ENCODE data around the gene CCDC40.

Gene CCDC40

GRCh38 chr17:80097127-80097621, 60.7 kb downstream of the CCDC40 start:
- TF ChIP-seq MAX (IDR thresholded peaks at IDR 0.05) = no peak
- no peak for TF ChIP-seq CREB1 (IDR thresholded peaks at IDR 0.05; ENCODE audit: low read depth)
- TF ChIP-seq CEBPB (IDR thresholded peaks at IDR 0.05) = no peak
- no peak for TF ChIP-seq EP300 (IDR thresholded peaks at IDR 0.05; ENCODE audit: borderline replicate concordance)
- TF ChIP-seq FOXM1 (IDR thresholded peaks at IDR 0.05; ENCODE audit: borderline replicate concordance, low read depth) = no peak
- no peak for TF ChIP-seq NFIC (IDR thresholded peaks at IDR 0.05)
- no peak for TF ChIP-seq USF1 (IDR thresholded peaks at IDR 0.05)
- TF ChIP-seq YY1 (IDR thresholded peaks at IDR 0.05; ENCODE audit: low read depth) = no peak
- no peak for TF ChIP-seq TEAD4 (IDR thresholded peaks at IDR 0.05)
- no peak for TF ChIP-seq RAD21 (IDR thresholded peaks at IDR 0.05; ENCODE audit: low read depth)
- TF ChIP-seq REST (IDR thresholded peaks at IDR 0.05; ENCODE audit: low read depth) = no peak
- TF ChIP-seq ZBTB7A (IDR thresholded peaks at IDR 0.05; ENCODE audit: low read depth) = no peak
- TF ChIP-seq TCF12 (IDR thresholded peaks at IDR 0.05; ENCODE audit: low read depth) = no peak
- TF ChIP-seq EGR1 (IDR thresholded peaks at IDR 0.05) = no peak
- no peak for TF ChIP-seq TAF1 (IDR thresholded peaks at IDR 0.05; ENCODE audit: low read depth)

GRCh38 chr17:80097844-80098691, 61.6 kb downstream of the CCDC40 start:
- TF ChIP-seq TAF1 (IDR thresholded peaks at IDR 0.05; ENCODE audit: low read depth) = no peak
- no peak for TF ChIP-seq EGR1 (IDR thresholded peaks at IDR 0.05)
- TF ChIP-seq EP300 (IDR thresholded peaks at IDR 0.05; ENCODE audit: borderline replicate concordance) = no peak
- TF ChIP-seq USF1 (IDR thresholded peaks at IDR 0.05) = no peak
- TF ChIP-seq FOXM1 (IDR thresholded peaks at IDR 0.05; ENCODE audit: borderline replicate concordance, low read depth) = no peak
- no peak for TF ChIP-seq TCF12 (IDR thresholded peaks at IDR 0.05; ENCODE audit: low read depth)
- no peak for TF ChIP-seq MAX (IDR thresholded peaks at IDR 0.05)

GRCh38 chr17:80099291-80100034, 63.0 kb downstream of the CCDC40 start:
- TF ChIP-seq EP300 (IDR thresholded peaks at IDR 0.05; ENCODE audit: borderline replicate concordance) (no peak), TEAD4 (IDR thresholded peaks at IDR 0.05) (no peak), NFIC (IDR thresholded peaks at IDR 0.05) (no peak), RAD21 (IDR thresholded peaks at IDR 0.05; ENCODE audit: low read depth) (no peak), USF1 (IDR thresholded peaks at IDR 0.05) (no peak), CEBPB (IDR thresholded peaks at IDR 0.05) (no peak), FOXM1 (IDR thresholded peaks at IDR 0.05; ENCODE audit: borderline replicate concordance, low read depth) (no peak), TAF1 (IDR thresholded peaks at IDR 0.05; ENCODE audit: low read depth) (no peak)

- TF ChIP-seq TEAD4 (IDR thresholded peaks at IDR 0.05) (no peak), NFIC (IDR thresholded peaks at IDR 0.05) (no peak), TAF1 (IDR thresholded peaks at IDR 0.05; ENCODE audit: low read depth) (no peak), CEBPB (IDR thresholded peaks at IDR 0.05) (no peak), RAD21 (IDR thresholded peaks at IDR 0.05; ENCODE audit: low read depth) (no peak), EP300 (IDR thresholded peaks at IDR 0.05; ENCODE audit: borderline replicate concordance) (no peak), FOXM1 (IDR thresholded peaks at IDR 0.05; ENCODE audit: borderline replicate concordance, low read depth) (no peak), CREB1 (IDR thresholded peaks at IDR 0.05; ENCODE audit: low read depth) (no peak), USF1 (IDR thresholded peaks at IDR 0.05) (no peak)
These were observed 63.5 kb downstream of the CCDC40 start for GRCh38 chr17:80100035-80100323.

- TF ChIP-seq ZBTB7A (IDR thresholded peaks at IDR 0.05; ENCODE audit: low read depth) = peak; percentile 77; the same call in 1 of the 2 replicates
- TF ChIP-seq MAX (IDR thresholded peaks at IDR 0.05) = no peak; the same call in 1 of the 2 replicates
- TF ChIP-seq REST (IDR thresholded peaks at IDR 0.05; ENCODE audit: low read depth) = no peak
- TF ChIP-seq RAD21 (IDR thresholded peaks at IDR 0.05; ENCODE audit: low read depth) = peak; percentile 39; the same call in 1 of the 2 replicates
- TF ChIP-seq FOXM1 (IDR thresholded peaks at IDR 0.05; ENCODE audit: borderline replicate concordance, low read depth) = no peak
- peak; percentile 34; the same call in 1 of the 2 replicates for TF ChIP-seq TAF1 (IDR thresholded peaks at IDR 0.05; ENCODE audit: low read depth)
- TF ChIP-seq USF1 (IDR thresholded peaks at IDR 0.05) = peak; percentile 95
- TF ChIP-seq TEAD4 (IDR thresholded peaks at IDR 0.05) = no peak
These were observed 64.8 kb downstream of the CCDC40 start, which contains the start of gene GAA for GRCh38 chr17:80101011-80101945. GAA (plus strand) TSS chr17:80101581; CDS start chr17:80104587, 3,006 bp downstream.

All from Ishikawa (cell line).